Ectodermal cell (in vitro differentiated cells): ENCODE results near the gene UNC5B.

Experiments
- H3K27ac ChIP-seq: 2 replicates; pipeline ENCODE4 v1.7.0; 2013; ENCODE audit warnings: mild to moderate bottlenecking, low read depth, low read length; ENCODE audit not compliant: insufficient read depth, poor library complexity, severe bottlenecking
- H3K27me3 ChIP-seq: 2 replicates; pipeline ENCODE4 v1.7.0; 2013; ENCODE audit warnings: mild to moderate bottlenecking, low read length; ENCODE audit not compliant: insufficient read depth, control insufficient read depth, poor library complexity, severe bottlenecking
- H3K36me3 ChIP-seq: one replicate; pipeline ENCODE4 v1.7.0; 2013; ENCODE audit warnings: low read length; ENCODE audit not compliant: control insufficient read depth, insufficient read depth
- H3K4me1 ChIP-seq: one replicate; pipeline ENCODE4 v1.7.0; 2013; ENCODE audit warnings: low read length; ENCODE audit not compliant: control insufficient read depth, insufficient read depth
- H3K4me3 ChIP-seq: 2 replicates; pipeline ENCODE4 v1.7.0; 2013; ENCODE audit warnings: low read depth, low read length, control low read depth; ENCODE audit not compliant: insufficient read depth
- H3K9me3 ChIP-seq: 2 replicates; pipeline ENCODE4 v1.7.0; 2013; ENCODE audit warnings: mild to moderate bottlenecking, low read length, moderate library complexity; ENCODE audit not compliant: control insufficient read depth
- WGBS, 2 experiments: methylation state at CpG; one replicate each; pipeline ENCODE4 v1.1.7; 2013; ENCODE audit warnings: missing lambda C conversion rate in 2 of 2; 5-methylcytosine and 5-hydroxymethylcytosine counted together

The UNC5B gene

DNA sequence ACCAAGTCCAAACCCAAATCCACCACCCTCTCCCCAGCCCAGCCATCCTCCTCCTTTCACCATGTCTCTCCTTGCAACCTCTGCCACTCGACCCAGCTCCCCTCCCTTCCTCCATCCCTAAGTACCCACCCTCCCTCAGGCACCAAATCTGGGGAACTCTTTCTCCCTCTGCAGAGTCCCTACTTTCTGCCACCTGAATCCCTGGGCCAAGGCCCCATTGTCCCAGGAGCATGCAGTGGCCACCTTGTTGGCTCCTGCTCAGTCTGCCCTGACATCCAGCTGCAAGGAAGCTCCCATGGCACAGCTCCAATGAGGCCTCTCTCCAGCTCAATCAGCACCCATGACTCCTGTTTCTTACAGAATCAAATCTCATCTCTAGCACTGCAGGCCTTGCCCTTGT is 5.5 kb upstream of the UNC5B start:
- Histone ChIP-seq H3K27me3 (peaks cover 29% of the 10 kb centered on the region), H3K9me3 (no peaks in the 10 kb centered on the region), H3K4me3 (no peak overlapping the region), H3K4me1 (peaks cover 10% of the 10 kb centered on the region), H3K36me3 (no peaks in the 10 kb centered on the region), H3K27ac (no peak overlapping the region)
- 74 to 80% methylated on average over 1 of the region's 1 CpG for WGBS, 2 experiments

DNA sequence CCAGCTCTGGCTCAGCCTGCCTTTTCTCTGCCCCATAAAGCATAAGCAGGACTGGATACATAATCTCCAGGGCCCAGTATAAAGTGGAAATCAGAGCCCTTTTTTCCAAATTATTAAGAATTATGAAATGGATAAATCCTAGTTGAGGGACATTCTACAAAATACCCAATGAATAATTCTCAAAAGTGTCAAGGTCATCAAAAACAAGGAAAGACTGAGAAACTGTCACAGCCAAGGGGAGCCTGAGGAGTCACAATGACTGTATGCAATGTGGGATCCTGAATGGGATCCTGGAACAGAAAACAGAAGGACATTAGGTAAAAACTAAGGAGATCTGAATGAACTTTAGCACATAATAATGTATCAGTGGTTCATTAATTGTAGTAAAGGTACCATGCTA is 4.8 kb upstream of the UNC5B start:
- Histone ChIP-seq H3K36me3 (no peaks in the 10 kb centered on the region), H3K27ac (no peak overlapping the region), H3K4me3 (no peak overlapping the region), H3K4me1 (peaks cover 10% of the 10 kb centered on the region), H3K27me3 (peaks cover 32% of the 10 kb centered on the region), H3K9me3 (no peaks in the 10 kb centered on the region)

DNA sequence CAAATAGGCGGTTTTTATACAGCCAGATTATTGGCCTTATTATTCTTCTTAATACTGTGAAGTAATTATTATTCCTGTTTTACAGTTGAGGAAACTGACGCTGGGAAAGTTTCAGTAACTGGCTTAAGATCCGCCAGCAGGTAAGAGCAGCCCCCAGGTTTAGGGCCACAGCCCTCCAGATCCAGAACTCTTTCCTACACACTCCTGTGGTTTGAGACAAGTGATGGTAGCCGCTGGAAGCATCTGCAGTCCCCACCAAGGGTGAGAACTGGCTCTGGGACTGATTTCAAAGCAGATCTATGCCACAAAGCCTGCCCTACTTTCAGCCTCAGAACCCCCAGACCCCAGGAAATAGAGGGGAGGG is 3.0 kb upstream of the UNC5B start:
- no peak overlapping the region for H3K27ac ChIP-seq
- WGBS, 2 experiments: 38 to 65% methylated on average over 3 to 4 of the region's 4 CpGs
- H3K4me1 ChIP-seq: peaks cover 15% of the 10 kb centered on the region
- no peaks in the 10 kb centered on the region for H3K36me3 ChIP-seq
- no peak overlapping the region for H3K4me3 ChIP-seq
- H3K27me3 ChIP-seq: peaks cover 49% of the 10 kb centered on the region
- H3K9me3 ChIP-seq: no peaks in the 10 kb centered on the region

DNA sequence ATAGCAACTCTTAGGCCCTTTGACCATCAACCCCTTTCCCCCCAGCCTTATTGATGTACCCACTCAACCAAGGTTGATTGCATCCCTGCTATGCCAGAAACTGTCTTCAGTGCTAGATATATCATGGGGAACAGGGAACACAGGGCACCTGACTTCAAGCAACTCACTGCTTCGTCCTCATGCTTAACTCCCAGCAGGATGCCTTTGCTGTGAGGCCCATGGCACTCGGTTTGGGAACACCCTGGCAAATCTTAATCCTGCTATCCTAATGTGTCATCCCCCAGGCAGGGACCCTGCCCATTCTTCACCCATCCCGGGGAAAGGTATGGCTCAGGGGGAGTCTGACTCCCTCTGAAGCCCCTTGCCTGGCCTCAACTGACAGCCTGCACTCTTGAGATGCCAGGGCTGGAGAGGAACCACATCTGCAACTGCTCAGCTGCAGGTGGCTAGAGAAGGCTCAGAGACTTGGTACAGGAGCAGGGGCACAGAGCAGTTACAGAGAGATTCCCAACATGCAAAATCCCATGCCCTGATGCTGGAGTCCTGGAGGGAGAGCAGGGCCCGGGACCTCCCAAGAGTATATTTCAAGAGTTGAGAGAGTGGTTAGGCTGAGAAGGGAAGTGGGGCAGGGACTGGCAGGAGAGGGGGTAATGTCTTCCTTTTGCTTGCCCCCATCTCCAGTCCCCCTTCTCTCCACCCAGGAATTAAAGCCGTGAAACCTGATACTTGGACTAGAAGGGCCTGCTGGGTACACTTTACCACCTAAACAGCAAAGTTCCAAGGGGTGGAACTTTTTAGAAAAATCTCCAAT is 2.4 kb upstream of the UNC5B start:
- H3K36me3 ChIP-seq: no peaks in the 10 kb centered on the region
- no peak overlapping the region for H3K27ac ChIP-seq
- 50 to 53% methylated on average over 5 of the region's 5 CpGs for WGBS, 2 experiments
- H3K9me3 ChIP-seq: no peaks in the 10 kb centered on the region
- peaks cover 55% of the 10 kb centered on the region for H3K27me3 ChIP-seq
- no peak overlapping the region for H3K4me3 ChIP-seq
- peaks cover 21% of the 10 kb centered on the region for H3K4me1 ChIP-seq

DNA sequence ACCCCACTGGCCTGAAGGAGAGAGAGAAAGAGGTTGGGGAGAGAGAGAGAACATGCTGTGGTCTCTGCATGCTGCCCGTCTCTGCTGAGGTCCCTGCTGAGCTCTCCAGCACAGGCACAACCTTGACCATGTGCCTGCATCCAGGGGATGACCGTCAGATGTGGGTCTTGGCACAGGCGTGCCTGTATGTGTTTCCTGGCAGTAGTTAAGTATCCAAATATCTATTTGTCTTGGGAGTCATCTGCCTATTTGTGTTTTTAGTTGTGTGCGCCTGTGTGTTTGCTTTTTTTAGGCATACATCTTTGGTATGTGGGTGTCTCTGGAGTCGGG is 1.9 kb upstream of the UNC5B start:
- Histone ChIP-seq H3K27ac (no peak overlapping the region), H3K4me3 (no peak overlapping the region), H3K27me3 (peaks cover 57% of the 10 kb centered on the region), H3K36me3 (no peaks in the 10 kb centered on the region), H3K9me3 (no peaks in the 10 kb centered on the region), H3K4me1 (peaks cover 27% of the 10 kb centered on the region)
- WGBS, 2 experiments: 71 to 79% methylated on average over 5 of the region's 5 CpGs

DNA sequence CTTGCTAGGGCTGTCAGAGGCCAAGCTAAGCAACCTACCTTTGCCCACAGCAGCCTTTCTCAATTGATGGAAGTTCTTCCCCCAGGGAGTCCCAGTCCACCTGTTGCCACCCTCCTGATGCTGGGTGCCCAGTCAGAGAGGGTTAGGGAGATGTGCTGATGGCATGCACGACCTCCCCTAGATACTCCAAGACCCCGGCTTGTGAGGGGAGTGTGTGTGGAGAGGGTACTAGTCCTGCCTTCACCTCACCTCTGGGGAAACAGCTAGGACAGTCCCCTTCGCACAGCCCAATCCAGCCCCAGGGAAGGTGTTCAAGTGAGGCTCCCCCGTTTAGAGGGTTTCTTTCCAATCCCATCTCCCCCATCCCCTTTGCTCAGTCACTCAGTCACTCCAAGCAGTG is 1.3 kb upstream of the UNC5B start:
- Histone ChIP-seq H3K4me3 (no peak overlapping the region), H3K27ac (no peak overlapping the region), H3K27me3 (peaks cover 60% of the 10 kb centered on the region), H3K36me3 (no peaks in the 10 kb centered on the region), H3K4me1 (peaks cover 33% of the 10 kb centered on the region), H3K9me3 (no peaks in the 10 kb centered on the region)
- 80 to 88% methylated on average over 4 of the region's 4 CpGs for WGBS, 2 experiments

DNA sequence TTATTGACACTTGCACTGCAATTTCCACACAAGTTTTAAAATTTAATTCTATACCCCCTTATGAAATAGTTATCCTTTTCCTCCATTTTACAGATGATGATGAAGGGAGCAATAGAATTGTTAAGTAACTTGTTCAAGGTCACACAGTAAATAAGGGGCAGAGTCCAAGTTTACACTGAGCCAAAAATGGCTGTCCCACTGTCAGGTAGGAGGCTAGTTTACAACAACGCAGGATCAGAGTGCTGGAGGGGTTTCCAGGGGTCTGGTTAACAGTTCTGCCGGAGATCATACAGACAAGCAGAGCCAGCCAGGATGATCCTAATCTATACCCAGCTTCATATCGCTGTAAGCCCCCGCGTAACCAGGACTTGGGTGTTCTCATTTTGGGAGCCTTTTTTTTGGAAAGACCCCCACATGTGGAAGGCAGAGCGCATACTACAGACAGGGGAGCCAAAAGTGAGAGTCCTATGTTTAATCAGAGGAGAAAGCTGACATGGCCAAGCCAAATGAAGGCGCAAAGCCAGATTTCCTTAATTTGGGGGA is 524 bp upstream of the UNC5B start:
- peaks cover 68% of the 10 kb centered on the region for H3K27me3 ChIP-seq
- no peak overlapping the region for H3K27ac ChIP-seq
- 28 to 29% methylated on average over 7 of the region's 7 CpGs for WGBS, 2 experiments

DNA sequence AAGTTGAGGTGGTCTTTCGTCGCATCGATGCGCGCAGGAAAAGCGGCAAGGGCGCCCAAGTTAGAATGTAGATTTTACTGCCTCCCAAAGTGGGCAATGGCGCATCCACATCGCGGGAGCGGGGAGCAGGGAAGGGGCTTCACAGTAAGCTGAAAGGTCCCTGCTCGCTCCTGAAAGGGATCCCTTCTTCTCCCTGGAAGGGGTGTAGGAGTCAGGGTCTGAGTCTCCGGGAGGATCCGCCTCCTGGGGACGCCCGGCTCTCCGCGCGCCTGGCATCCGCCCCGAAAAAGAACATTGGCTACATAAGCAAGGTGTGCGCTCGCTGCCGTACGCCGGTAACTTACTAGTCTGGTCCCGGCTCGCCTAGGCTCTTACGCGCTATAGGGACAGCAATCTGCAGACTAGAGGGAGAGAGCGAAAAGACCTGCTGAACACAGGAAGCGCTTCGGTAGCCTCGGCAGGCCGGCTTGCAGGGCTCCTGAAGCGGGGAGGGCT is 804 bp downstream of the UNC5B start:
- no peaks in the 10 kb centered on the region for H3K36me3 ChIP-seq
- 0 to 1% methylated on average over 36 of the region's 36 CpGs for WGBS, 2 experiments
- no peaks in the 10 kb centered on the region for H3K9me3 ChIP-seq
- no peak overlapping the region for H3K27ac ChIP-seq
- peak overlapping the region; percentile 75 for H3K4me3 ChIP-seq
- peaks cover 44% of the 10 kb centered on the region for H3K4me1 ChIP-seq
- H3K27me3 ChIP-seq: peaks cover 77% of the 10 kb centered on the region

More for the DNA sequence above, 524 bp upstream of the UNC5B start:
- H3K4me3 ChIP-seq: peak overlapping the region; percentile 24
- no peaks in the 10 kb centered on the region for H3K36me3 ChIP-seq
- no peaks in the 10 kb centered on the region for H3K9me3 ChIP-seq
- peaks cover 40% of the 10 kb centered on the region for H3K4me1 ChIP-seq

DNA sequence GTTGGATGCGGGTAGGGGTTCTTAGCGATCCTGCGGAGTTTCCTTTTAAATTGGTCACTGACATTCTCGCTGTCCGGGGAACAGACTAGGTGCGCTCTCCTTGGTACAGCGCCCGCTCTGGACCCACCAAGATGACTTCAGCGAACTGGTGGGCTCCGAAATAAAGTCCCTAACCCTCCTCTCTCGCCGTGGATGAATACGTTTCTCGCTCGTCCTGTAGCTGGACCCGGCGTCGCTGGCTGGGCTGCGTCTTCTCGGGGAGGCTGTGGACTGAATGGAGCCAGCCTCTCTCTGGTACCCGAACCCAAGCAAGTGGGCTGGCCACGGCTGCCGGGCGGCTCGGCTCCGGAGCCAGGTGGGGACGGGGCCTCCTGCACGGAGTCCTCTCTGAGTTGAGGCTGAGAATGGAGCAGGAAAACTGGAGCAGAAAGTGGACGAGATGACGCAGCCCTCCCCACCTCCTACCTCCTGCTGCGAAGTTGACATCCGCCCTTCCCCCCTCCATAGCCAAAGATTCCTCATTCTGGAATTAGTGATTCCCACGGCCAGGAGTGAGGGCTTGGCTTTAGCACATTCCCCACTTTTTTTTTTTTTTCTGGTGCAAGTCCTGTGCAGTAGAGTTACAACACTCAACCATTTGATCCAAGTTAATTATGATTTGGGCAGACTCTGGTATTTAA is 1.5 kb downstream of the UNC5B start:
- Histone ChIP-seq H3K27me3 (peaks cover 77% of the 10 kb centered on the region), H3K4me3 (peak overlapping the region; percentile 75), H3K4me1 (peaks cover 45% of the 10 kb centered on the region), H3K9me3 (no peaks in the 10 kb centered on the region), H3K36me3 (no peaks in the 10 kb centered on the region), H3K27ac (no peak overlapping the region)
- 0 to 1% methylated on average over 33 of the region's 33 CpGs for WGBS, 2 experiments
